HG02798 (cell line): ENCODE measurements around the gene WWOX.

ENCODE experiments used
- ATAC-seq: cut with Tn5 transposase; IDR thresholded peaks from one replicate; pipeline ENCODE4 v1.9.1; 2021; ENCODE audit warnings: mild to moderate bottlenecking; ENCODE audit not compliant: unreplicated experiment, poor library complexity

The WWOX gene

DNA sequence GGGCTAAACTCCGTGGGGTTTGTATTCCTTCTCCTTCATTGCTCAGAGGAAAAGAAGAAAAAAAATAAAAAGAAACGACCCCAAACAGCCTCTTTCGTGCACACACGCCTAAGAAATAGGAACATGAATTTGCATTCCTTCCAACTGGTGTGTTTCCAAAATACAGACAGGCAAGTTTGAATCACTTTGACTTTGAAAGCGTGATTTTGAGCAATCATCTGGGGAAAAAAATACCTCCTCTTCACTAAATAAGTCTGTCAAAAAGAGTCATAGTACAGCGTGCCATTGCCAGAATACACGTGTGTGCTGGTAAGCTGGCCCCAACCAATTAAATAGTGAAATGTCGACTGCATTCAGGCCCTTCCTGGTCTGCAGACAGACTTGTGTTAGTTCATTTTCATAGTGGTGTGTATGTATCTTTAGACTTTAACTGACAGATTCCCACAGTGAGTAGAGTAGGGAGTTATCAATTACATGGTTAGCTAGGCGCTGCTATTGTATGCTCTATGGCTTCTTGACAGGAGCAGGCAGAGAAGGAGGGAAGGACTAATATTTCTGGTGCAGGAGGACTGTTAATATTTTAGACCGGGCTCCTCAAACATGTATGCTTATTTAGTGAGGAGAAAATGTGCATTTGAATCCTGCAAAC is 882.8 kb downstream of the WWOX start:
- ATAC-seq = no peak

DNA sequence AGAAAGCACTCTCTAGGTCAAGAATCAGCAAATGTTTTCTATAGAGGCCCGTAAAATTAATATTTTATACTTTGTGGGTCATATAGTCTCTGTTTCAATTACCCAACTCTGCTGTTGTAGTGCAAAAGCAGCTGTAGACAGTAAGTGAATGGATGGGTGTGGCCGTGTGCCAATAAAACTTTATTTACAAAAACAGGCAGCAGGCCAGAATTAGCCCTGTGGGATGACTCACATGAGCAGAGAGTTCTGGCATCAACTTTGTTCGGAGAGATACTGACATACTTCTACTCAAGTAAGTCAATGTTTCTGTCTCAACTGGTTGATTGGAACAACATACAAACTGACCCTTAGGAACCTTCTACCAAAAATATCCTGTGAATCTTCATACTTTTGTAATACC is 884.9 kb downstream of the WWOX start:
- ATAC-seq = no peak

DNA sequence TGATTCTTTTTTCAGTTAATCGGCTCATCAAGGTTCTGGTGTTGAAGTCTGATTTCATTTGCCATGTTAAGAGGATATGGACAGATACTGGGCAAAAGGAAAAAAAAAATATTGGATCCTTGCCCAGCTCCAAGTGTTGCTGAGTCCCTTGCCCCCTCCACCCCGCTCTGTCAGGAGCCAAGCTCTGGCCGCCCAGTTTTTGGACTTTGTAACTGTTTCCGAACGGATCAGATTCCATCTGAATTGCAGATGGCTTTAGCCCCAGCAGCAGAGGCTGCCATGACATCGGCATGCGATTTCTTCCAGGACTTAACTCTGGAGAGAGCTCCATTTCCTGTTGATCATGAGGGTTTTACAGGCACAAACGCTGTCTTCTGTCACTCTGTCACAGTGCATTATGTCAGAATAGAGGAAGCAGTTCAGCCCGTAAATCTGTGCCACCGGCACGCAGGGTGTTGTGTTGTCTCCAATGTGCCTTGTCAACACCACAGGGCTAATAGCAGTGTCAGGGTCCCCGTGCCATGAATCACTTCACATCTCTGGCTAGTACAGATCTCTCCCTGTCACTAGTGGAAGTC is 885.5 kb downstream of the WWOX start:
- ATAC-seq = no peak

DNA sequence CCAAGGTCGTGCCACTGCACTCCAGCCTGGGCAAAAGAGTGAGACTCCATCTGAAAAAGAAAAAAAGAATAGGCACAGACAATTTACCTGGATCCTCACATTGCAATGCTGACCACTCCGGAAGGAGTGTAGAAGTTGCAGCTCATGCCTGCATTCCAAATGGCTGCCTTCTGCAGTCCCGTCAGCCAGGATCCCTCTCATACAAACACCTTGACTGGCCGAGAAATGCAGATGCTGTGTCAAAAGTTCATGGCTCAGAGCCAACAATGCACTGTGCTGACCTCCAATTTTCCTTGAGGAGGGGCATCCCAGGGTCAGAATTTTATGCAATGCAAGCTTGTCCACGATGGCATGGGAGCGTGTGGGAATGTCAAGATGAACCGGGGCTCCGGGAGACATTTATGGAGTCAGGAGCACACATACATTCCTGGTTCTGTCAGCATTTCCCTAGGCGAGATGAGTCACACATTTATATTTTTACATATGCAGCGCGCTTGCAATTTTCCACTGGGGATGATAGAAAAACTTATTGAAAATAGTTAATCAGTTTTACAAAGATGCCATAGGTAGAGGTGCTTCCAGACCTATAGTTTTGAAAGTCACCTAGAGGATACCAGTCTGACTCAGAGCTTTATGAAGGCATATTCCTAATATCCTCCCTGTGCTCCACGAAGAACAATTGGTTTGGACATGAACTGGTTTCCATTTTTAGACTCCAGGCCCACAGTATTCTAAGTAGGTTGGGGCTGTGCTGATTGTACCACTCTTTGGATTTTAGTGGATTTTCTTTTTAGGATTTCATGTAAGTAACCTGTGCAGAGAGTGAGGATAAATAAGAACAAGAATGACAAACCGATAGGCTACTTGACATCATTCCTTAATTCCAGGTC is 886.5 kb downstream of the WWOX start:
- ATAC-seq = no peak

DNA sequence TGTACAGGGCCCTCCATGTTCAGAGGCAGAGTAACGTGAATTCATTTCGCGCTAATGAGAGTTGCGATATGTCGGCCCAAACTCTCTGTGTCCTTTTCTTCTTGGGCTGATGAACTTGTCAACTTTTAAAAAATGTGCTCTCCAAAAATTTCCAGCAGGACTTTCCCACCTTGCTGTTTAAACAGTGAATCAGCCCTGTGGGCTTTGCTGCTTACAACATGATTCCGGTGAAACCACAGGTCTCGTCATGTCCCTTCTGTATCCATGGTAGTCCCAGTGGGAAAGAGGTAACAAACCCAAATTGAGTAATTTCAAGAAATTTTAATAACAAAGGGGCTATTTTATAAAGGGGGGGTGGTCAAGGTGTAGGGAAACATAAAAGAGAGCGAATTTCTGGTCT is 888.2 kb downstream of the WWOX start:
- no peak for ATAC-seq

DNA sequence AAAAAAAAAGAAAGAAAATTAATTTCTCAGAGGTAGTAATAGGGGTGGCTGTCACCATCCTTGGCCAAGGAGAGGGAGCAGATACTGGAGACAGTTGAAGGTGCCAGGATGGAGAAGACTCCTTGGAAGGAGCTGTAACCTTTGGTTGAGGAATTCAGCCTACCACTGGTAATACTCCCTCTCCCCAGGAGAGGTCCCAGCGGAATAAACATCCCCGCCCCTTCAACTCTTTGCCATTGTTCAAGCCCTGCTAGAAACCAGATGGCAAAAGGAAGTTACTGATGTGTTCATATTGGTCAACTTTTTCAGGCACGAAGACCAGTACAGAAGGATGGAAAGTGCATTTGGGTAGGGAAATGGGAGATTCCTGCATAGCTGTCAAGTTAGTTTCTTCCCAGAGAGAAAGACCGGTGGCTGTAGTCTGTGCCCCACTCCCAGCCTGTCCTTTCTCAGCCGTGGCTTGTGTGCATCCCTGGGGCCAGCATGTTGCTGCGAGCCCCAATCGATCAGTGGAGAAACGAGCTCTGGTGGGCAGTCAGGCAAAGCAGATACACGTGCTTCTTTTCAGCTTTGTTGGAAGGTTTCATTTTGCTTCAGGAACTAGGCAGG is 889.0 kb downstream of the WWOX start:
- ATAC-seq = no peak

DNA sequence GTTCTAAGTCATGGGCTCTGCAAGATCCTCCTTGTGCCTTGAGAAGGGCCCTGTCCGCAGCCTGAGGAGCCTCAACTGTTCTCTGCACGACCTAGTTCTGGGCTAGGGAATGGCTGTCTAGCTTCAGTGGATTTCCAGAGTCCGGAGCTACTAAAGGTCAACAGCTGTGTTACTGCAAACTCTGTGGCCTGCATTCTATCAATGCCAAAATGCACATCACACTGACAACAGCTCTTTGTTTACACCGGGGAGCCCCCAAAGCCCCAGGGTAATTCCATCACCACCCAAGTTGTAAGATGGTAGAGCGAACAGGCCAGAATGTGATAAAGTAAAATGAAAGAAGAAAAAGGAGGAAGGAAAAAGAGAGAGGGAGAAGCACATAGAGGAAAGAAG is 890.9 kb downstream of the WWOX start:
- no peak for ATAC-seq

DNA sequence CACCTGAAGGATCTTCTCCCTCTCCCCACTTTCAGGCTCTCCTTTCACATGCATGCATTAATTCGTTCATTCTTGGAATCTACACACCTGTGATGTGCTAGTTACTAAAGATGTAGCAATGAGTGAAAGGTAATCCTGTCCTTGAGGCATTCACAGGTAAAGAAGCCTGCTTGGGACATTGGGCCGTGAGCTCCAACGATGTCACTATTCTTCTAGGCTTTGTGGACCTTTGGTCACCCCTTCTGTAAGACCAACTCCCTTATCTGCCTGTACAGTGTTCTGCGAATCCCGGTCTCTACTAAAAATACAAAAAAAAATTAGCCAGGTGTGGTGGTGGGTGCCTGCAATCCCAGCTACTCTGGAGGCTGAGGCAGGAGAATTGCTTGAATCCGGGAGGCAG is 892.5 kb downstream of the WWOX start:
- no peak for ATAC-seq

DNA sequence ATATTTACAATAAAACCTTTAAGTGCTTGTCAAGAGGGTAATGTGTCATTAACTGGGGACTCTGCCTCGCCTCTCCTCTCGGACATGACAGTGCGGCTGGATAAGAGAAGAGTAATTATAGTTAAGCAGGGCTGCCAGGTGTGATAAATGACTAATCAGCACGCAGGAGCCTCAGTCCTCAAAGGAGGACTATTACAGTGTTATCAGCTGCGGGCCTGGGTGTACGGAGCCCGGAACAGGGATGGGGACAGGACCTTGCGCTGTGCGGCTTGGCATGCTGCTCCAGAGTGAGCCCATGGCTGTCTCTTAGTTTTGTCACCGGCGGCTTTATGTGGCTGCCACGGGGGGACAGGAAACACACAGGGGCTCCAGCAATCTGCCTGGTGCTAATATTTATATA is 893.9 kb downstream of the WWOX start:
- ATAC-seq = no peak

DNA sequence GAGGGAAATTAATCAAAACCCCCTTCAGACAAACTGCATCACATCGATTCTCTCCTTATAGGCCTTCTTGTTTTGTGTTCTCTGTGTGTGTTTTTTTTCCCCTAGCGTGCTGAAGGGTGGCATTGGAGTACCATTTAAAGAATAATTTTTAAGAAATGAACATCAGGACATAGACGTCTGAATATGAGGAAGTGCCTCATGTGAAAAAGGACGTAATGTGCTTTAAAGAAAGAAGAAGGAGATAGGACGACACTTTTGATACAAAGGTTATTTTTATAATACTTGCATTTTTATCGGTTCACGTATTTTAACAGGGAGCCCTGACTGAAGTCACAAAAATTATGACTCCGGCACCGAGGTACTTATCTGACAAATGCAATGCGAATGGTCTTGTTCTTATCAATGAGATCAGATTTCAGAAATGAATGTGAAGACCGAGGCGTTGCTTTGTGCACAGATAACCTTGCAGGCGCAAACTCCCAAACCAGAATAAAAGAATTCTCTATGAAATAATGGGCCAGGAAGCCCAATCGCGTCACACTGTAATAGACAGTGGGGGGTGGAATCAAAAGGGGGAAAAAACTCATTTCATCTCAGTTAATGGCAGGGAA is 894.8 kb downstream of the WWOX start:
- ATAC-seq = no peak

DNA sequence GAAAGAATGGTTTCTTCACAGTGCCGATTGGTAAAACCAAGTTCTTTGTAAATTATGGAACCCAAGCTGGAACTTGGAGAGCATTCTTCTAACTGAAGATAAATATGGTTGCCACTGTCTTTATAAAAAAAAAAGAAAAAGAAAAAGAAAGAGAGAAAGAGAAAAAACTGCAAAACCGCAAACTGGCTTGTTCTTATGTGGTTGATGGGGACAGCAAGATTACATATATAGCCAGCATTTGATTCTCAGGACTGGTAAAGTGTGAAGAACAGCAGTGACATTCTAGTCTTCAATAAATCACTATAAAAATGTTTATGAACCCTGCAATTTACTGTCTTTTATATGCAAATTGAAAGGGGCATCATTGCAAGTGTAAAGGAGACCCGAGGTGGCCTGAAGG is 896.0 kb downstream of the WWOX start:
- ATAC-seq = no peak

DNA sequence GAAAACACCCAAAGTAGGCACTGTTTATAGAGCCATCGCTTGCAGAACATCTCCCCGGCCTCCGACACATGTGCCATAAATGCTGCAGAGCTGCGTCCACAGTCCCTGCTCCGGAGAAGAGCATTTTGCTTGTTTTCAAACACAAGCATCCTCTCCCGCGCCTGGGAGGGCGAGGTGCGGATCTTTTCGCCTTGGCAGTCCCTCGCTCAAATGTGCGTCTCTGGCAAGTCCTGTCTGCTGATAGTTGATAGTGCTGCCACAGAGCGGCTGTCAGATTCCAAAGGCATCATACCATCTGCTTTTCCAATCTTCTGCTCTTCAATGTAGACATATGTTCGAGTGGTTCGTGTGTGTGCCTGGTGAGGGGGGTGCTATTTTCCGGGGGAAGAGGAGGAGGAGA is 897.3 kb downstream of the WWOX start:
- ATAC-seq = no peak

DNA sequence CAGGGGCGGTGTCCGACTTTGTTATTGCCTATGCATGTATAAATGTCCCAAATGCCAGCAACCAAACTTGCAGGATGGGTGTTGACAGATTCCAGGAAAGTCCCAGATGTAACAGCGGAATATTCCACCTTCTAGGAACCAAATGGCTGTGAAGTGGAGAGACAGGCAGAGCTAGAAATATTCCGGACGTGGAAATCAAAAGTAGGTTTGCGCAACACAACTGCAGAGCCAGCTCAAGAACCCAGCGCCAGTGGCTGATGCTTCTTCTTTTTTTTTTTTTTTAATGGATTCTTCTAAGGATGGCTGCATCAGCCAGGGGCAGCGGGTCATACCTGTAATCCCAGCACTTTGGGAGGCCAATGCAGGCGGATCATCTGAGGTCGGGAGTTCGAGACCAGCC is 899.4 kb downstream of the WWOX start:
- no peak for ATAC-seq

DNA sequence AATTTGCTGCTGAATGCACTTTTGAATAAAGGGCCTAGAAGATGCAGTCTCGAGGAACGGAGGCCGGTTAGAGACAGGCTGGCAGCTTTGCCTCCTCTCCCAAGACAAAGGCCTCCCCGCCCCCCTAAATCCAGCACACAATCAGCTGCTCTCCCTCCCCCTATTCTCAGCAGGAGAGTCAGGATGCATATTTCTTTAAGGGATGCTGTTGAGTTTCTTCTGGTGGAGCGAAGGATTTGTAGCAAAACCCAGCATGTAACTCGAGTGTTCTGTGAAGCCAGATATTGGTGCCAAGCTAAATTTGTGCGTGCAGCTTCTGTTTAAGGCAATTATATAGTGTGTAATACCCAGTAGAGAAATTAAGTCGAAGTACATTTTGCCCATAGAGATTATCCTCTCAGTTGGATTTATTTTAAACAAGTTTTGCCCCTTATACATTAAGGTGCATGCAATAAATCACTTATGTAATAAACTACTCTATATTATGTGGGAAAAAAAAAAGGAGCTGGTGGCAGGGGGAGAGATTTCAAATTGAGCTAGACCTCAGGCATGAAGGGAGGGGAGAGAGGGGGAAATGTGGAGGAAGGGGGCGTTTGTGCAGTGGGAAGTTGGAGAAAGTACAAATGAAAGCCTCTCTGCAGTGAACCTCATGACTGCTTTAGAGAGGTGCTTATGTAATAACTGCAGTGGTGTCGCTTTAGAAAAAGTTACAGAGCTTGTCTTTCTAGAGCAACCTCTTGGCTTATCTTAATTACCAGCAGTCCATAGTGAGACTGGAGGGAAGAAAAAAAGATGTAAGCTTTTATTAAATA is 901.9 kb downstream of the WWOX start:
- ATAC-seq = no peak

DNA sequence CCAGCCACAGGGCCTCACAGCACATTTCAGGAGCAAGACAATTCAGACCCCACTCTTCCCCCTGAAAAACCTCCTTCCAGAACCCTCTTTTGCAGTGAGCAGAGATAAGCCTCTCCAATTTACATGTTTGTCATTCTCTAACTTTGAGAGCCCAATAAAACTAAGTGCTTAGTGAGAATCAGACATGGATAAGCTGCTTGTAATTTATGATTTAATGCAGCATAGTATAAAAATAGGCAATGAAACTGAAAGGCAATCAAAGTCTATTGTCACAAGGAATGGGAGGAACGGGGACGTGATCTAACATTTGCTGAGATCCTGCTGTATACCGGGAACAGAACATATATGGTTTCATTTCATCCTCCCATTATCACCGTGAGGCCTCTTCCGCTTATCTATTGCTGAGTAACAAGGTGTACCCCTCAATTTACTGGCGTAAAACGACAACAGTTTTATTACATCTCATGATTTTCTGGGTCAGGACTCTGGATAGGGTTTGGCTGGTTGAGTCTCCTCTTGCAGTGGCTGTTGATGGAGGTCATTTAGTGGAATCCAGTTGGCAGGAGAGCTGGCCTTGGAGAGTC is 903.7 kb downstream of the WWOX start:
- no peak for ATAC-seq

DNA sequence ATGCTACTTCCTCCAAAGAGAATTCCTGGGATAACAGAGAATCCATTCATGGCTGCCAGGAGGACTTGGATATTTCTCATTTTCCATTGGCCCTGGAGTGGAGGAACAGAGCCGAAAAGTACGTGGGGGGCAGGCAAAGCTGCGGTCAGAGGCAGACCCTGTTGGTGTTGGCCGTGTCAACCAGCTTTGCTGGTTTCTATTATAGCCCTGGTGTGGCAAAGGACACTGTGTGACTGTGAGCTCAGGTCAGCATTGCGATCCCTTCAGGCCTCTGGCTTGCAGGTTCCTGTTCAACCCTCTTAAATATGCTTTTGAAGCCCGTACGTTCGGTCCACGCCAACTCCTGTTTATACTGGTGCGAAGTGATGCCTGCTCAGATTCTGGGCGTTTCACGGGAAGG is 904.9 kb downstream of the WWOX start:
- no peak for ATAC-seq

DNA sequence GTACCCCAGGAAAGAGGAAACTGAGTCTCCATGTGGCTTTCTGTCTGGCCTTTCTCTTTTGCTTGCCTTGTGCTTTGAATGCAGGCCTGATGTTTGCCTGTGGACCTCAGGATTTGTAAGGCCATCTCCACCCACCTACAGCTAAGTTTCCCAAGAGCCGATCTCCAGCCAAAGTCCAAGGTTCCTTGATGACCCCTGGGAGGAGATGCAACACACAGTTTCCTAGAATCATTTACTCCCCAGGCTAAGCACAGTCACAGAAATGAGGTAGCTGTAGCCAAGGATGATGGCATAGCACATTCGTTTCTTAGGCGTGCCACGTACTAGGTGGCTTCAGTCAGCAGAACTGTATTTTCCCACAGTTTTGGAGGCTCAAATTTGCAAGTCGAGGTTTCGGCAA is 905.6 kb downstream of the WWOX start:
- ATAC-seq = no peak

DNA sequence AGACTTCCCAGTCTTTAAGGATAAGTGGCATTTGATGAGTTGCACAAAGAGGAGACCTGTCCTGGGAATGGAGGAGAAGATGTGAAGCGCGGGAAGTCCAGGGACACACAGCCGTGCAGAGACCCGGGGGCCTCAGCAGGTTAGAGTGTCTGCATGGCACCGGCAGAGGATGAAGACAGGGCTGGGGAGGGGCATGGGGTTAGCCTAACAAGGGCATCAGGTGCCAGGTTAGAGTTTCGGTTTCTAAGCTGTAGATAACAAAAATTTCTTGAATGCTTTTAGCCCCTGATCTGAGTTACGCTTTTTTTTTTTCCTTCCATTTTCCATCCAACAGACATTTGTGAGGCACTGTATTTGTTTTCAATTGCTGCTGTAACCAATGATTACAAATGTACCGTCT is 906.8 kb downstream of the WWOX start:
- ATAC-seq = no peak

DNA sequence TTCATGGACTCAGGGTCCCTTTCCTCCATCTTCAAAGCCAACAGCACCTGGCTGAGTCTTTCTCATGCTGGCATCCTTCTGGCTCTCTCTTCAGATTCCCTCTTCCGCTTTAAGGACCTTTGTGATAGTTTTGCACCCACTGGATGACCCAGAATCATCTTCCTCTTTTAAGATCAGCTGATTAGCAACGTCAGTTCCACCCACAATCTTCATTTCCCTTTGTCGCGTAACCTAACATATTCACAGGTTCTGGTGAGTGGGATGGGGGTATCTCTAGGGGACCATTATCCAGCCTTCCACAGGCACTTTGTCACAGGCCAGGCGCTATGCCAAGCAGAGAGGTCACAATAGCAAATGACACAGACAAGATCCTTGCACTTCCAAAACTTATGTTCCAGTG is 907.3 kb downstream of the WWOX start:
- ATAC-seq = no peak

DNA sequence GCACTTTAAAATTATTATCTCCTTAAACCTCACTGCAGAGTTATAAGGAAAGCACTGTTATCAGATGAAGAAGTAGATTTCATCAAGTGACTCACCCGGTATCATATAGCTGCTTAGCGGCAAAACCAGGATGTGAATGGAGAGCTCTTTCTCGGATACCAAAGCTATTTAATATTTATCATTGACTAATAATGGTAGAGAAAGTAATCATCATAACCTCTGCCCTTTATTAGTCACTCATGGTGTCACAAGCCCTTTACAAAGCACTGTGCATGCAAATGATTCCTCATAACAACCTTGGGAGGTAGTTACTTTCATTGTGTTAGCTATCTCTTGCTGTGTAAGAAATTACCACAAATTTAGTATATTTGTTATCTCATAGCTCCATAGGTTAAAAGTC is 908.2 kb downstream of the WWOX start:
- ATAC-seq = no peak
